Ascending aorta (tissue), 2 donors: ENCODE data around the gene RXYLT1. TPM values are rescaled to one million over a fixed set of nuclear protein-coding genes. Genes with fewer than 3 reads are reported as not detected.

Experiments
- DNase-seq, 2 donors: peaks; one replicate each; pipeline ENCODE4 v3.0.0-alpha.2; 2019; ENCODE audit warnings: low spot score in 2 of 2
- H3K27ac ChIP-seq, 2 donors: fragments of 200-600 bp; sonication (generic); one replicate each; pipeline ENCODE4 v1.5.1; 2016 to 2017; ENCODE audit warnings: mild to moderate bottlenecking in 1 of 2
- H3K27me3 ChIP-seq: fragments of 200-600 bp; sonication (generic); one replicate; pipeline ENCODE4 v1.5.1; 2017
- H3K36me3 ChIP-seq, 2 donors: fragments of 200-600 bp; sonication (generic); one replicate each; pipeline ENCODE4 v1.5.1; 2016
- H3K4me1 ChIP-seq, 2 donors: fragments of 200-600 bp; sonication (generic); one replicate each; pipeline ENCODE4 v1.5.1; 2016 to 2017; ENCODE audit warnings: mild to moderate bottlenecking in 1 of 2
- H3K4me3 ChIP-seq, 2 donors: fragments of 200-600 bp; sonication (generic); one replicate each; pipeline ENCODE4 v1.5.1; 2016 to 2017; ENCODE audit warnings: mild to moderate bottlenecking in 1 of 2
- H3K9me3 ChIP-seq, 2 donors: fragments of 200-600 bp; sonication (generic); one replicate each; pipeline ENCODE4 v1.5.1; 2016
- CTCF ChIP-seq, 3 experiments: fragments of 200-600 bp in 2 of 3; fragments of 450-650 bp in 1 of 3; sonication (generic) in 2 of 3; IDR thresholded peaks; one replicate each; pipeline ENCODE4 v1.5.1; 2016 to 2019; ENCODE audit warnings: antibody characterized with exemption in 3 of 3, mild to moderate bottlenecking in 1 of 3, moderate library complexity in 1 of 3
- intact Hi-C: fragments of 100-400 bp; cut with DNase I; formaldehyde crosslinking; loops from one replicate; pipeline ENCODE4 v1.15.1; 2023
- total RNA-seq: library from RNA; depleted of rRNA; stranded (reverse); fragments of >200 nt; gene quantifications from one replicate; pipeline ENCODE4 v1.1.0, GENCODE V29; 2016

Gene RXYLT1
- total RNA-seq, 1 donor from 2014 or later, result 1.5 TPM

- no peak overlapping the region for H3K27ac ChIP-seq
- no peaks in the 10 kb centered on the region for H3K27me3 ChIP-seq
- H3K9me3 ChIP-seq, result no peaks in the 10 kb centered on the region
- no peaks in the 10 kb centered on the region for H3K4me1 ChIP-seq
- no peak for DNase-seq
- H3K36me3 ChIP-seq, result no peaks in the 10 kb centered on the region
- no peak overlapping the region for H3K4me3 ChIP-seq
- no peak for TF ChIP-seq CTCF (IDR thresholded peaks at IDR 0.05)
- intact Hi-C loops, result no loop called here
These were observed 27.4 kb upstream of the RXYLT1 start for GRCh38 chr12:63752283-63752682.

- H3K9me3 ChIP-seq, result no peaks in the 10 kb centered on the region
- no peak for DNase-seq
- no peaks in the 10 kb centered on the region for H3K4me1 ChIP-seq
- H3K4me3 ChIP-seq, result no peak overlapping the region
- H3K27ac ChIP-seq, result no peak overlapping the region
- intact Hi-C loops, result no loop called here
- no peaks in the 10 kb centered on the region for H3K27me3 ChIP-seq
- no peaks in the 10 kb centered on the region for H3K36me3 ChIP-seq
- TF ChIP-seq CTCF (IDR thresholded peaks at IDR 0.05), result no peak
These were observed 26.9 kb upstream of the RXYLT1 start for GRCh38 chr12:63752841-63753240.

GRCh38 chr12:63753743-63754142 is 26.0 kb upstream of the RXYLT1 start:
- Histone ChIP-seq H3K4me3 (no peak overlapping the region), H3K9me3 (no peaks in the 10 kb centered on the region), H3K27me3 (no peaks in the 10 kb centered on the region), H3K4me1 (no peaks in the 10 kb centered on the region), H3K27ac (no peak overlapping the region), H3K36me3 (no peaks in the 10 kb centered on the region)
- no peak for TF ChIP-seq CTCF (IDR thresholded peaks at IDR 0.05)
- DNase-seq, result no peak
- intact Hi-C loops, result no loop called here

DNA sequence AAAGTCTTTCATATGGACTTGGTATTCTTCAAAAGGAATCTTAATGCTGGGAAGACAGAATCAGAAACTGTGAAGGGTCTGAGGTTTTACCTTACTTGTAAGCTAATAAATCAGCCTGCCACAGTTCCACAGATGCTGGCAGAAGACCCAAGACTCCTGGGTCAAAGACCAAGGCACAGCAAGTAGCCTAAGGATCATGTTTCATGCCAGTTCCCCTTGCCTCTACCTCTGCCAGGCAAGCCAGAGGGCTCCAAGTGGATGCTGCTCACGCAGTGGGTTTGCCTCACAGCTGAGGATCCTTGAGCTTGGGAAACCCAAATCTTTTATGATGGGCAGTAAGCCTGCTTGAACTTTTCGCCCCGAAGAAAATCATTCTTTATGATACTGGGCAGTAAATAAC is 15.2 kb upstream of the RXYLT1 start:
- intact Hi-C loops, result no loop called here
- Histone ChIP-seq H3K9me3 (no peaks in the 10 kb centered on the region), H3K4me1 (no peaks in the 10 kb centered on the region), H3K4me3 (no peak overlapping the region), H3K27ac (no peak overlapping the region), H3K36me3 (no peaks in the 10 kb centered on the region), H3K27me3 (no peaks in the 10 kb centered on the region)
- DNase-seq, result no peak
- TF ChIP-seq CTCF (IDR thresholded peaks at IDR 0.05), result no peak

GRCh38 chr12:63766498-63766897 is 13.2 kb upstream of the RXYLT1 start:
- Histone ChIP-seq H3K36me3 (no peaks in the 10 kb centered on the region), H3K4me1 (no peaks in the 10 kb centered on the region), H3K9me3 (peaks cover 0 to 4% of the 10 kb centered on the region in 2 donors), H3K27me3 (no peaks in the 10 kb centered on the region), H3K27ac (no peak overlapping the region), H3K4me3 (no peak overlapping the region)
- intact Hi-C loops, result no loop called here
- TF ChIP-seq CTCF (IDR thresholded peaks at IDR 0.05), result peak in 1 of 3 experiments; percentile 4
- DNase-seq, result no peak

DNA sequence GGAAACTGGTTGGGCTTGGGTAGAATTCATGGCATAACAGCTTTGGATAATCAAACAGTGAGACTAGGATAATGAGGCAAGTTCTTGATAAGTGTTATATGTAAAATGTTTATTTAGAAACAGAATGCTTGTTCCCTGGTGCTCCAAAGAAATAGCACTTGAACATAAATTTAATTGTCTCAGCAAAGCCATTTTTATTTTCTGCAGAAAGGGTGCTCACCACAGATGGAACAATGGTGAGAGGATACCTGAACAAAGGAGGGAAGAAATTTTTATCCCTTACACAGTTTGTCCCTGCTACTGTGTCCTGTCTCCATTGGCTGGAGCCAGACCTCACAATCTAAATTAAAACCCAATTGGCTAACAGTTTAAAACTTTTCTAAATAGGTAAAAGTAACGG is 9.3 kb upstream of the RXYLT1 start:
- no peak overlapping the region for H3K4me3 ChIP-seq
- no peaks in the 10 kb centered on the region for H3K4me1 ChIP-seq
- H3K9me3 ChIP-seq, result peaks cover 0 to 4% of the 10 kb centered on the region in 2 donors
- no peak for TF ChIP-seq CTCF (IDR thresholded peaks at IDR 0.05)
- H3K36me3 ChIP-seq, result no peaks in the 10 kb centered on the region
- intact Hi-C loops, result no loop called here
- DNase-seq, result no peak
- no peak overlapping the region for H3K27ac ChIP-seq
- no peaks in the 10 kb centered on the region for H3K27me3 ChIP-seq
